Fibroblast of skin of right biceps (primary cell): ENCODE data around the gene FADS1.

ENCODE experiments used
- DNase-seq: peaks from one replicate; pipeline ENCODE4 v3.0.0-alpha.2; 2013

Gene FADS1

GRCh38 chr11:61793829-61794204, 23.0 kb downstream of the FADS1 start:
- no peak for DNase-seq

GRCh38 chr11:61793083-61793828, 23.5 kb downstream of the FADS1 start:
- DNase-seq: no peak

- peak; percentile 94 for DNase-seq
Measured at GRCh38 chr11:61792310-61793082, 24.3 kb downstream of the FADS1 start, which contains the start of the genes FEN1 and TMEM258. Gene FEN1 (plus strand): TSS chr11:61792911. CDS start chr11:61795362, 2,451 bp downstream. Gene TMEM258 (minus strand): TSS chr11:61792599. CDS start chr11:61792558, 41 bp downstream.

GRCh38 chr11:61791737-61792309, 25.0 kb downstream of the FADS1 start:
- DNase-seq: peak; percentile 89

GRCh38 chr11:61787928-61788491, 28.8 kb downstream of the FADS1 start:
- DNase-seq: peak; percentile 58

GRCh38 chr11:61785837-61786402, 30.9 kb downstream of the FADS1 start:
- no peak for DNase-seq

- no peak for DNase-seq
Measured at GRCh38 chr11:61784506-61784805, 32.3 kb downstream of the FADS1 start.

- DNase-seq: peak; percentile 39
Measured at GRCh38 chr11:61783717-61784505, 32.9 kb downstream of the FADS1 start.

- DNase-seq: no peak
Measured at GRCh38 chr11:61782841-61783240, 34.0 kb downstream of the FADS1 start.

- DNase-seq: no peak
Measured at GRCh38 chr11:61782299-61782698, 34.5 kb downstream of the FADS1 start.

- no peak for DNase-seq
Measured at GRCh38 chr11:61781585-61781984, 35.2 kb downstream of the FADS1 start.

- no peak for DNase-seq
Measured at GRCh38 chr11:61780581-61781162, 36.1 kb downstream of the FADS1 start.

GRCh38 chr11:61779666-61780525, 36.9 kb downstream of the FADS1 start:
- no peak for DNase-seq

- no peak for DNase-seq
Measured at GRCh38 chr11:61778920-61779650, 37.7 kb downstream of the FADS1 start.

GRCh38 chr11:61778357-61778886, 38.4 kb downstream of the FADS1 start:
- DNase-seq: no peak

GRCh38 chr11:61777234-61778090, 39.3 kb downstream of the FADS1 start:
- DNase-seq: no peak

GRCh38 chr11:61776561-61777075, 40.2 kb downstream of the FADS1 start:
- peak; percentile 60 for DNase-seq
